ENCODE measurements around the gene WNT3A. TPM values are rescaled to one million over a fixed set of nuclear protein-coding genes. Genes with fewer than 3 reads are reported as not detected.

Gene WNT3A
- polyA plus RNA-seq, 1 experiment: not detected

GRCh38 chr1:228062812-228063211 is 56.0 kb downstream of the WNT3A start:
- Histone ChIP-seq H3K9me3 (ENCODE audit: control insufficient read depth, insufficient read depth, low read length) (peaks cover 16% of the 10 kb centered on the region), H3K27ac (ENCODE audit: low read depth, low read length) (no peak overlapping the region), H3K4me3 (ENCODE audit: low read depth, low read length) (no peak overlapping the region), H3K27me3 (ENCODE audit: control insufficient read depth, insufficient read depth, low read length) (peaks cover 46% of the 10 kb centered on the region)
- CTCF ChIA-PET: no interaction called here
- POLR2A ChIA-PET: no interaction called here
- DNase-seq (ENCODE audit: low read depth, low spot score): no peak
- TF ChIP-seq, protein P1, sequence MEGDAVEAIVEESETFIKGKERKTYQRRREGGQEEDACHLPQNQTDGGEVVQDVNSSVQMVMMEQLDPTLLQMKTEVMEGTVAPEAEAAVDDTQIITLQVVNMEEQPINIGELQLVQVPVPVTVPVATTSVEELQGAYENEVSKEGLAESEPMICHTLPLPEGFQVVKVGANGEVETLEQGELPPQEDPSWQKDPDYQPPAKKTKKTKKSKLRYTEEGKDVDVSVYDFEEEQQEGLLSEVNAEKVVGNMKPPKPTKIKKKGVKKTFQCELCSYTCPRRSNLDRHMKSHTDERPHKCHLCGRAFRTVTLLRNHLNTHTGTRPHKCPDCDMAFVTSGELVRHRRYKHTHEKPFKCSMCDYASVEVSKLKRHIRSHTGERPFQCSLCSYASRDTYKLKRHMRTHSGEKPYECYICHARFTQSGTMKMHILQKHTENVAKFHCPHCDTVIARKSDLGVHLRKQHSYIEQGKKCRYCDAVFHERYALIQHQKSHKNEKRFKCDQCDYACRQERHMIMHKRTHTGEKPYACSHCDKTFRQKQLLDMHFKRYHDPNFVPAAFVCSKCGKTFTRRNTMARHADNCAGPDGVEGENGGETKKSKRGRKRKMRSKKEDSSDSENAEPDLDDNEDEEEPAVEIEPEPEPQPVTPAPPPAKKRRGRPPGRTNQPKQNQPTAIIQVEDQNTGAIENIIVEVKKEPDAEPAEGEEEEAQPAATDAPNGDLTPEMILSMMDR (IDR thresholded peaks at IDR 0.05; ENCODE audit: low read depth, low read length): no peak

DNA sequence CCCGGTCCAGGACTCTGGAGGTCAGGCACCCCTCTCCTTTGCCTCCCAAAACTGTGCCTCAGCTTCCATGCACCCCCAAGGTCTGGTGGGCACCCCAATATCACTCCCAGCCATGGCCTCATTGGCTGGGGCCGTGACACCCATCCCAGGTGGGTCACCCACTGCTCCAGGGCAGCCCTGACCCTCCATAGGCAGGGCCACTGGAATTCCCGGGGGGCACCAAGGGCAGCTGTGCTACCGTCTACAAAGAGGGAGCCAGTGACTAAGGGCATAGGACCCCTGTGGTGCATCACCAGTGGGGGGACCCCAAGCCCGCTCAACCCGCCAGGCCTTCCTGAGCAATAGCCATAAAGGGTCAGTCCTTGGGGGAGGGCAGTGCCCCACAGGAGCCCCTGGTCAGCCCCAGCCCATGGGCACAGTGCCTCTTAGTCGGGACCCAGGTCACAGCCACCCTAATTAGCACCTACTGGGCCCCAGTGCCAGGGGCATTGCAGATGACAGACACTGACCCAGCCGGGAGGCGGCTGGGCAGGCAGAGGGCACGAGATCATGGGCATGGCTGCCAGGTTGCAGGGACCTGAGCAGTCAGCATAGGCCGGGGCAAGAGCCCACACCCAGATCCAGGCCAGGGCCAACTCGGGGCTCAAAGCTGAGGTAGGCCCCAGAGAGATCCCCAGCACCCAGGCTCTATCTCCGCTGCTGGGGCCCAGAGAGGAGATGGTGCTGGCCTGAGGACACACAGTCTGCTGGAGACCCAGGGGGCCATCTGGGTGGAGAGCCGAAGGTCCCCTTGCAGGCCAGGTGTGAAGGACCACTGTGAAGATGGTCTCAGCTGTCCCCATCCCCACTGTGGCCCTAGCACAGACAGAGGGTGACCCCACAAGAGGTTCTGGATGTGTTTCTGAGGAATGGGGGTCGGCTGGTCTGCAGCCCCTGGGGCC is 56.7 kb downstream of the WNT3A start:
- no peak for DNase-seq (ENCODE audit: low read depth, low spot score)
- ChIA-PET POLR2A (no interaction called here), CTCF (no interaction called here)
- no peak overlapping the region for H3K27ac ChIP-seq (ENCODE audit: low read depth, low read length)
- TF ChIP-seq, protein P1 (IDR thresholded peaks at IDR 0.05; ENCODE audit: low read depth, low read length): no peak
- peaks cover 16% of the 10 kb centered on the region for H3K9me3 ChIP-seq (ENCODE audit: control insufficient read depth, insufficient read depth, low read length)
- H3K27me3 ChIP-seq (ENCODE audit: control insufficient read depth, insufficient read depth, low read length): peaks cover 41% of the 10 kb centered on the region
- H3K4me3 ChIP-seq (ENCODE audit: low read depth, low read length): no peak overlapping the region

GRCh38 chr1:228064296-228064695 is 57.5 kb downstream of the WNT3A start:
- Histone ChIP-seq H3K9me3 (ENCODE audit: control insufficient read depth, insufficient read depth, low read length) (peaks cover 11% of the 10 kb centered on the region), H3K27me3 (ENCODE audit: control insufficient read depth, insufficient read depth, low read length) (peaks cover 35% of the 10 kb centered on the region), H3K4me3 (ENCODE audit: low read depth, low read length) (no peak overlapping the region), H3K27ac (ENCODE audit: low read depth, low read length) (no peak overlapping the region)
- ChIA-PET POLR2A (no interaction called here), CTCF (no interaction called here)
- TF ChIP-seq, protein P1 (IDR thresholded peaks at IDR 0.05; ENCODE audit: low read depth, low read length): no peak
- DNase-seq (ENCODE audit: low read depth, low spot score): no peak

- no peak for DNase-seq (ENCODE audit: low read depth, low spot score)
- Histone ChIP-seq H3K27ac (ENCODE audit: low read depth, low read length) (no peak overlapping the region), H3K4me3 (ENCODE audit: low read depth, low read length) (no peak overlapping the region), H3K27me3 (ENCODE audit: control insufficient read depth, insufficient read depth, low read length) (peaks cover 31% of the 10 kb centered on the region), H3K9me3 (ENCODE audit: control insufficient read depth, insufficient read depth, low read length) (peaks cover 6% of the 10 kb centered on the region)
- CTCF ChIA-PET: no interaction called here
- TF ChIP-seq, protein P1 (IDR thresholded peaks at IDR 0.05; ENCODE audit: low read depth, low read length): no peak
- POLR2A ChIA-PET: no interaction called here
Observed at GRCh38 chr1:228064741-228065542, 58.1 kb downstream of the WNT3A start.

Measured in AG04450 (cell line).